GM18502 (cell line): ENCODE results near the gene ZNF143.
"Not testable (repeated sequence)": the region's sequence is repeated elsewhere in the genome, so short reads cannot be mapped to it uniquely, and the experiment has no call there.

Experiments used
- ATAC-seq: cut with Tn5 transposase; IDR thresholded peaks from one replicate; pipeline ENCODE4 v1.9.1; 2021; ENCODE audit warnings: mild to moderate bottlenecking; ENCODE audit not compliant: unreplicated experiment, poor library complexity

The ZNF143 gene

GRCh38 chr11:9460322-9461062, at the start of gene ZNF143:
Gene ZNF143 (plus strand): TSS chr11:9461012. CDS start chr11:9471309, 10,297 bp downstream.
- ATAC-seq: peak; percentile 86

GRCh38 chr11:9428706-9429105, 32.1 kb upstream of the ZNF143 start:
- no peak for ATAC-seq

- no peak for ATAC-seq
Measured at GRCh38 chr11:9438611-9439010, 22.2 kb upstream of the ZNF143 start.

GRCh38 chr11:9446230-9446629, 14.6 kb upstream of the ZNF143 start:
- ATAC-seq: no peak

- no peak for ATAC-seq
Measured at GRCh38 chr11:9448576-9449352, 12.0 kb upstream of the ZNF143 start.

- ATAC-seq: not testable (repeated sequence)
Measured at GRCh38 chr11:9452023-9452422, 8.8 kb upstream of the ZNF143 start.

GRCh38 chr11:9455722-9456121, 5.1 kb upstream of the ZNF143 start:
- no peak for ATAC-seq

GRCh38 chr11:9459667-9460321, 1.0 kb upstream of the ZNF143 start:
- no peak for ATAC-seq

GRCh38 chr11:9461063-9461759, 399 bp downstream of the ZNF143 start:
- peak; percentile 55 for ATAC-seq

GRCh38 chr11:9461760-9462134, 935 bp downstream of the ZNF143 start:
- ATAC-seq: no peak

- no peak for ATAC-seq
Measured at GRCh38 chr11:9462172-9462799, 1.5 kb downstream of the ZNF143 start.

- ATAC-seq: no peak
Measured at GRCh38 chr11:9462806-9463537, 2.2 kb downstream of the ZNF143 start.

- ATAC-seq: no peak
Measured at GRCh38 chr11:9470765-9471164, 10.0 kb downstream of the ZNF143 start.

GRCh38 chr11:9473408-9473807, 12.6 kb downstream of the ZNF143 start:
- no peak for ATAC-seq

- ATAC-seq: no peak
Measured at GRCh38 chr11:9479899-9480298, 19.1 kb downstream of the ZNF143 start.

- ATAC-seq: no peak
Measured at GRCh38 chr11:9489080-9489765, 28.4 kb downstream of the ZNF143 start.

- no peak for ATAC-seq
Measured at GRCh38 chr11:9490376-9490775, 29.6 kb downstream of the ZNF143 start.

GRCh38 chr11:9493492-9493891, 32.7 kb downstream of the ZNF143 start:
- ATAC-seq: no peak

GRCh38 chr11:9494316-9494715, 33.5 kb downstream of the ZNF143 start:
- ATAC-seq: no peak
